Natural killer cell (primary cell): ENCODE data around the gene DPYSL3. TPM values are rescaled to one million over a fixed set of nuclear protein-coding genes. Genes with fewer than 3 reads are reported as not detected.

ENCODE experiments used
- ATAC-seq, 3 donors: fragments of 150-1000 bp in 2 of 3; fragments of 200-7000 bp in 1 of 3; cut with Tn5 transposase; 1 replicate in 1 of 3; 2 replicates in 2 of 3; pipeline ENCODE4 v1.10.0; 2021; ENCODE audit warnings: mild to moderate bottlenecking in 2 of 3, moderate library complexity in 2 of 3
- DNase-seq, 2 donors: peaks; one replicate each; pipeline versions ENCODE4 v3.0.0 to v3.0.0-alpha.2; 2013 to 2021; ENCODE audit warnings: mixed read lengths in 1 of 2
- H3K27ac ChIP-seq: one replicate; pipeline ENCODE4 v1.5.1; 2013; ENCODE audit warnings: mild to moderate bottlenecking, low read length
- H3K27me3 ChIP-seq: one replicate; pipeline ENCODE4 v1.6.1; 2013; ENCODE audit warnings: low read length; ENCODE audit not compliant: control insufficient read depth, insufficient read depth
- H3K36me3 ChIP-seq: one replicate; pipeline ENCODE4 v1.6.1; 2013; ENCODE audit warnings: low read length; ENCODE audit not compliant: control insufficient read depth, insufficient read depth
- H3K4me1 ChIP-seq: one replicate; pipeline ENCODE4 v1.6.1; 2013; ENCODE audit warnings: low read length; ENCODE audit not compliant: control insufficient read depth, insufficient read depth
- H3K4me3 ChIP-seq: one replicate; pipeline ENCODE4 v1.5.1; 2013; ENCODE audit warnings: low read length
- H3K9me3 ChIP-seq: one replicate; pipeline ENCODE4 v1.6.1; 2013; ENCODE audit warnings: low read length; ENCODE audit not compliant: control insufficient read depth, insufficient read depth
- H3K27ac Mint-ChIP-seq, 2 donors: one replicate each; pipeline ENCODE4 v1.8.0; 2022; ENCODE audit warnings: mild to moderate bottlenecking in 2 of 2, mixed read lengths in 2 of 2, moderate library complexity in 1 of 2
- H3K27me3 Mint-ChIP-seq, 2 donors: one replicate each; pipeline ENCODE4 v1.8.0; 2022; ENCODE audit warnings: low read depth in 2 of 2, mixed read lengths in 2 of 2
- H3K36me3 Mint-ChIP-seq: one replicate; pipeline ENCODE4 v1.8.0; 2022; ENCODE audit warnings: mixed read lengths
- H3K4me1 Mint-ChIP-seq, 2 donors: one replicate each; pipeline ENCODE4 v1.8.0; 2022; ENCODE audit warnings: mixed read lengths in 2 of 2
- H3K4me3 Mint-ChIP-seq: one replicate; pipeline ENCODE4 v1.8.0; 2022; ENCODE audit warnings: mild to moderate bottlenecking, moderate library complexity, mixed read lengths
- H3K9me3 Mint-ChIP-seq, 2 donors: one replicate each; pipeline ENCODE4 v1.8.0; 2022; ENCODE audit warnings: mixed read lengths in 2 of 2
- CTCF ChIP-seq: fragments of 200-600 bp; IDR thresholded peaks from one replicate; pipeline ENCODE4 v1.8.0; 2022; ENCODE audit warnings: antibody characterized with exemption
- WGBS: methylation state at CpG from one replicate; pipeline ENCODE4 v1.1.7; 2013; ENCODE audit warnings: missing lambda C conversion rate; ENCODE audit not compliant: insufficient coverage; 5-methylcytosine and 5-hydroxymethylcytosine counted together
- intact Hi-C: fragments of 100-400 bp; cut with micrococcal nuclease; formaldehyde crosslinking; loops from one replicate; pipeline ENCODE4 v1.14.2; 2022
- total RNA-seq, 4 donors: library from RNA; stranded (reverse); fragments of 120-200 nt in 1 of 4; gene quantifications; one replicate each; pipeline versions ENCODE4 v1.2.3 to v1.2.4, GENCODE V29; 2013 to 2022

Gene DPYSL3
- total RNA-seq, 3 donors from 2014 or later (not counting 1 experiment from before 2014, with no cell fraction given), result not detected

GRCh38 chr5:147530530-147531389, 20.9 kb upstream of the DPYSL3 start:
- Histone ChIP-seq H3K27ac (no peak overlapping the region), H3K27me3 (no peaks in the 10 kb centered on the region), H3K4me1 (no peaks in the 10 kb centered on the region), H3K36me3 (no peaks in the 10 kb centered on the region), H3K9me3 (no peaks in the 10 kb centered on the region), H3K4me3 (no peak overlapping the region)
- intact Hi-C loops, result no loop called here
- WGBS, result 100% methylated on average over 4 of the region's 7 CpGs
- TF ChIP-seq CTCF, result no peak
- H3K4me1 Mint-ChIP-seq, result no peaks in the 10 kb centered on the region
- H3K4me3 Mint-ChIP-seq, result no peak overlapping the region
- DNase-seq (no peak), ATAC-seq (no peak)
- H3K27ac Mint-ChIP-seq, result no peak overlapping the region
- H3K27me3 Mint-ChIP-seq, result peaks cover 10 to 19% of the 10 kb centered on the region in 2 donors
- H3K36me3 Mint-ChIP-seq, result no peaks in the 10 kb centered on the region
- no peaks in the 10 kb centered on the region for H3K9me3 Mint-ChIP-seq

- no peak overlapping the region for H3K27ac ChIP-seq
- intact Hi-C loops, result no loop called here
- H3K4me1 ChIP-seq, result no peaks in the 10 kb centered on the region
- DNase-seq (no peak), ATAC-seq (no peak)
- no peaks in the 10 kb centered on the region for H3K9me3 ChIP-seq
- H3K27me3 ChIP-seq, result peaks cover 2% of the 10 kb centered on the region
- no peak overlapping the region for H3K4me3 ChIP-seq
- Mint-ChIP-seq H3K27me3 (peaks cover 12 to 24% of the 10 kb centered on the region in 2 donors), H3K4me3 (no peak overlapping the region), H3K27ac (no peak overlapping the region), H3K4me1 (no peaks in the 10 kb centered on the region), H3K36me3 (no peaks in the 10 kb centered on the region), H3K9me3 (no peaks in the 10 kb centered on the region)
- 70% methylated on average over 4 of the region's 4 CpGs for WGBS
- no peaks in the 10 kb centered on the region for H3K36me3 ChIP-seq
- TF ChIP-seq CTCF, result no peak
Measured at GRCh38 chr5:147523069-147523468, 13.2 kb upstream of the DPYSL3 start.

GRCh38 chr5:147522435-147522834, 12.6 kb upstream of the DPYSL3 start:
- Histone ChIP-seq H3K4me1 (no peaks in the 10 kb centered on the region), H3K4me3 (no peak overlapping the region), H3K36me3 (no peaks in the 10 kb centered on the region), H3K9me3 (no peaks in the 10 kb centered on the region), H3K27me3 (peaks cover 2% of the 10 kb centered on the region), H3K27ac (no peak overlapping the region)
- Mint-ChIP-seq H3K27me3 (peaks cover 10 to 20% of the 10 kb centered on the region in 2 donors), H3K27ac (no peak overlapping the region), H3K4me1 (no peaks in the 10 kb centered on the region), H3K4me3 (no peak overlapping the region), H3K9me3 (no peaks in the 10 kb centered on the region), H3K36me3 (no peaks in the 10 kb centered on the region)
- ATAC-seq (no peak), DNase-seq (no peak)
- intact Hi-C loops, result no loop called here
- no peak for TF ChIP-seq CTCF
- WGBS, result 84% methylated on average over 2 of the region's 3 CpGs
